GM21423 (cell line): ENCODE results near the gene THUMPD1.
"Not testable (repeated sequence)": the region's sequence is repeated elsewhere in the genome, so short reads cannot be mapped to it uniquely, and the experiment has no call there.

ENCODE experiments used
- ATAC-seq: cut with Tn5 transposase; IDR thresholded peaks from one replicate; pipeline ENCODE4 v1.9.1; 2021; ENCODE audit warnings: mild to moderate bottlenecking, moderate library complexity; ENCODE audit not compliant: unreplicated experiment

THUMPD1 gene

DNA sequence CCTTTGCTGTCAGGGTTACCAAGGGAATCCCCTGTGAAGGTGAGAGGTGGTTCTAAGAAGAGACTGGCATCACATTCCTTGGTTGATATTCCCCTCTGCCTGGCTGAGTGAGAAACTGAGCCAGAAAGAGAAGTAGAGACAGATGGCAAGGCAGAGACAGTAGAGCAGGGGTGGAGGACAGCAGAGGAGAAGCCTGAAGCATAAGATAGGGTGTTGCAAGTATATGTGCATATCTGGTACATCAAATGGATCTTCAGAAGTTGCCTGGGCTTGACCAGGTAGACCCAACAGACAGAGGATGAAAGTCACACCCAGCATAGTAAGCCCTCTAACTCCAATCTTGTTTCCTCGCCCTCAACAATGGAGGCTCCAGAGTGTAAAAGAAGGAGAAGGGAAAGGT, 7.9 kb upstream of the THUMPD1 start:
- ATAC-seq, result no peak

- ATAC-seq, result peak; percentile 69
These were observed 5.6 kb upstream of the THUMPD1 start for GRCh38 chr16:20747030-20747816.

- no peak for ATAC-seq
These were observed 4.8 kb upstream of the THUMPD1 start for GRCh38 chr16:20746461-20746860.

DNA sequence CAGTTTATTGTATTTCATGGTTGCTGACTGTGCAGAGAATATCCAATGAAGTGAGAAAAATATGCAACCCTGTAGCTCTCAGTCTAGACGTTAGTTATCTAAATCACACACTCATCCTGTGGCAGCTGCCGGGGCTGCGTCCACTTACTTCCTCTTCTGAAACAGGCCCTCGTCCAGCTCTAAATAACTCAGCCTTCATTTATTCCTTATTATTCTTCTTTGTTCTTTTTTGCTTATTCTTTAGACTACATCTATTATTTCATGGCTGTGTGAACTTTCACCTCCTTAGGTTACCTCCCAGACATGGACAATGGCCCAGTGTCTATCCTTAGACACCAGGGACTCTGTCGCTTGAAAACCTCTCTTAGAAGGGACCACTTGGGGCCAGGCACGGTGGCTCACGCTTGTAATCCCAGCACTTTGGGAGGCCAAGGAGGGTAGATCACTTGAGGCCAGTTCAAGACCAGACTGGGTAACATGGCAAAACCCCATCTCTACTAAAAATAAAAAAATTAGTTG, 3.4 kb upstream of the THUMPD1 start:
- ATAC-seq, result no peak

- no peak for ATAC-seq
These were observed 2.0 kb upstream of the THUMPD1 start for GRCh38 chr16:20743591-20743990.

- ATAC-seq, result peak; percentile 80
These were observed 607 bp downstream of the THUMPD1 start for GRCh38 chr16:20740901-20741521.

- no peak for ATAC-seq
These were observed 1.4 kb downstream of the THUMPD1 start for GRCh38 chr16:20740007-20740883.

DNA sequence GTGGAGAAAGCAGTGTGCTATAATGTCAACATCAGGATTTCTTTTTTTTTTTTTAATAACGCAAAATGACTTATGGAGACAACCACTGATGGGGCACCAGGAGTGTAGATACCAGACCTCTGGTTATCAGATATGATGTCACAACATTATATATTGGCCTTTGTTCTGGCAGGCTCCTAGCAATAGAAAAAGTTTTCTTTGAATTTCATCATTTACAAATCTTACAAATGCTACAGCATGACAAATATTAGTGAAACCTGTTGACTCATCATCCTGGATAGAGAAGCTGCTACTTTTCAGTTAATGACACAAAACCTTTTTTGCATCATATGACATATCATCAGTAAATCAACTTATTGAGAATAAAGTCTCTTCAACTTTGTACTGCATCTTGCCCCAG, 6.1 kb downstream of the THUMPD1 start:
- no peak for ATAC-seq

- no peak for ATAC-seq
These were observed 6.8 kb downstream of the THUMPD1 start for GRCh38 chr16:20734782-20735181.

DNA sequence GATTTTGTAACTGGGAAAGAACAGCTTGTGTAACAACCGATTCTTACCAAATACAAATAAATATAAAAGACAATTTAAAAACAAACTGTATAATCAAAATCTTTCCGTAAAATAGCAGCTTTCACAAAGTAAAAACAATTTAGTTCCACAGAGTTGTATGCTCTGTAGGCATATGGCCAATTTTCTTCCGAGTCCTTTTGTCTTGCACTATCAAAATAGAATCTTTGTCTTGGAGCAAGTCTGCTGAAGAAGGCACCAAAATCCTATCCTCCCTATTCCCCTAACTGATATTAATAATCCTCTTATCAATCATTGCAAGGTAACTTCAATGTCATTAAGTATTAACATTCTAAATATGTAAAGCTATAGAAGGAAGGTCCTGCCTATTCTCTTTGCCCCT, 7.6 kb downstream of the THUMPD1 start:
- no peak for ATAC-seq

DNA sequence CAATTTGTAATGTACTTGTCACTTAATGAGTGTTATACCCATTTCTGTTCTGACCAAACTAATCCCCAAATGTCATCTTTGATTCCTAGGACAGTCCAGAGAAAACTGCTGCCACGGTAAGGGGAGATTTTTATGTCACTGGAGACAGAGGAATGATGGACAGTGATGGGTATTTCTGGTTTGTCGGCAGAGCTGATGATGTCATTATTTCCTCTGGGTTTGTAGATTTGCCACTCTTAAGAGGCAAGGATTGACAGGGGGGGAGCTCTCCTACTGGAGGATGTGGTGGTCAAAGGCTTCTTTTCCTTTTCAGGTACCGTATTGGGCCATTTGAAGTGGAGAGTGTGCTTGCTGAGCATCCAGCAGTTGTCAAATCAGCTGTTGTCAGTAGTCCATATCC, 12.5 kb downstream of the THUMPD1 start:
- no peak for ATAC-seq

DNA sequence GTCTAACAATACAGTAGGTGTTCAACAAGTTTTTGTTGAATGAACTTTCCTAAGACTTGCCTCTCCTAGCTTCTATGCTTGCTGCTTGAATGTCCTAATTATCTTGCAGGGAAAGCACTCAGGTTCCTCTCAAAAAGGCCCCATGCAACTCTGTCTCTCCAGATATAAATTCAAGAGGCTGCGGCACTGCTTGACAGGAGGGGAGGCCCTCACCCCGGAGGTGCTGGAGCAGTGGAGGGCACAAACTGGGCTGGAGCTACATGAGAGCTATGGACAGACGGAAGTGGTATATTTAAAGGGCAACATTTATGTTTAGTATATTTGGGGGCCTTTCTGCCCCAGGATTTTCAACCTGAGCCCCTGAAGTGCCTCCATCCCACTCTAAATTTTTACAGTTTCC, 14.4 kb downstream of the THUMPD1 start:
- ATAC-seq, result no peak

DNA sequence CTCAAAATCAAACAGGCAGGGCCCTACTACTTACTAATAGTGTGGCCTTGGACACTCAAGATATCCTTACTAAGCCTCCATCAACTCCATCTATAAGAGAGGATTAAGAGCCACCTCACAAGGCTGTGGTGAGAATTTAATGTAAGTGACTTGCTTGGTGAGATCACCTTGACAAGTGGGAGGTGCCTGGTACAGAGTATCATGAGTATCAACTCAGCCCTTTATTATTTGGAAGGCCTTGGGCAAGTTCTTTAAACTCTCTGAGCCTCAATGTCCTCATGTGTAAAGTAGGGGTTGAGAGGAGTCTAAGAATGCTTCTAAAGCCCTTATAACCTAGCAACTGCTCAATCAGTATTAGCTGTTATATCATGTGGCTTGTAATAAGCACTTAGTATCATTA, 15.0 kb downstream of the THUMPD1 start:
- ATAC-seq, result no peak

DNA sequence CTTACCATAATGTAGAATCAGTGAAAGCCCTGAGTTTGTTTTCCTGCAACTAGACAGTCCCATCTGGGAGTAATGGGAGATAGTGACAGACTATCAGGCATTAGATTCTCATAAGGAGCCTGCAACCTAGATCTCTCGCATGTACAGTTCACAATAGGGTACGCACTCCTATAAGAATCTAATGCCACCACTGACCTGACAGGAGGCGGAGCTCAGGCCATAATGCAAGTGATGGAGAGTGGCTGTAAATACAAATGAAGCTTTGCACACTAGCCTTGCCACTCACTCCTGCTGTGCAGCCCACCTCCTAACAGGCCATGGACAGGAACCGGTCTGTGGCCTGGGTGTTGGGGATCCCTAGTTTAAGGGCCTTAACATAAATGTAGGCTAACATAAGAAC, 21.4 kb downstream of the THUMPD1 start:
- no peak for ATAC-seq

- ATAC-seq, result not testable (repeated sequence)
These were observed 23.9 kb downstream of the THUMPD1 start for GRCh38 chr16:20717718-20718117.

GRCh38 chr16:20711277-20711911, 30.2 kb downstream of the THUMPD1 start:
- no peak for ATAC-seq

DNA sequence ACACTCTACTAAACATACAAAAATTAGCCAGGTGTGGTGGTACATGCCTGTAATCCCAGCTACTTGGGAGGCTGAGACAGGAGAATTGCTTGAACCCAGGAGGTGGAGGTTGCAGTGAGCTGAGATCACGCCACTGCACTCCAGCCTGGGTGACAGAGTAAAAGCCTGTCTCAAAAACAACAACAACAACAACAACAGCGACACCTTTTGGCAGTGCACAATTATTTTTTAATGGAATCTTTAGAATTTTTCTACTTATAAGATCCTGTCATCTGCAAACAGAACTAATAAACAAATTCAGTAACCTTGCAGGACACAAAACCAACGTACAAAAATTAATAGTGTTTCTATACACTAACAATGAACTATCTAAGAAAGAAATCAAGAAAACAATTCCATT, 33.5 kb downstream of the THUMPD1 start:
- ATAC-seq, result not testable (repeated sequence)

DNA sequence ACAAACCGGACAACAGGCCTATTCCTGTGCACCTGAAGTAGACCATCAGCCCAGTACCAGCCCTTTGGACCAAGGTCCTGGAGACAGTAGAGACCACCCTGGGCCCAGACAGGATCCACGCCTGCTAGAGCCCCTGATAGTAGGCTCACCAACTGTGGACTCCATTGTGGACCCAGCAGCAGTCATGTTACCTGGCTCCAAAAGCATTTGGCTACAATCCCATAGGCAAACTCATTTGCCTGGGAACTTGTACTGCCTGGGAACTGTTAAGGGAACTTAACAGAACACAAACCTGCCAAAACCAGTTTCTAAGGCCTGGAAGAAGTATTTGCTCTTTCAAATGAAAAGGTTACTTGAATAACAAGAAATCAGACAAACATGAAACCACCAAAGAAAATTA, 34.2 kb downstream of the THUMPD1 start:
- ATAC-seq, result no peak

GRCh38 chr16:20705972-20706371, 35.6 kb downstream of the THUMPD1 start:
- ATAC-seq, result not testable (repeated sequence)

- ATAC-seq, result no peak
These were observed 37.3 kb downstream of the THUMPD1 start for GRCh38 chr16:20704281-20704680.

DNA sequence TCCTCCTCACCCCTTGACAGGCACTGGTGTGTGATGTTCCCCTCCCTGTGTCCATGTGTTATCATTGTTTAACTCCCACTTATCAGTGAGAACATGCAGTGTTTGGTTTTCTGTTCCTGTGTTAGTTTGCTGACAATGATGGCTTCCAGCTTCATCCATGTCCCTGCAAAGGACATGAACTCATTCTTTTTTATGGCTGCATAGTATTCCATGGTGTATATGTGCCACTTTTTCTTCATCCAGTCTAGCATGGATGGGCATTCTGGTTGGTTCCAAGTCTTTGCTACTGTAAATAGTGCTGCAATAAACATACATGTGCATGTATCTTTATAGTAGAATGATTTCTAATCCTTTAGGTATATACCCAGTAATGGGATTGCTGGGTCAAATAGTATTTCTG, 39.9 kb downstream of the THUMPD1 start:
- not testable (repeated sequence) for ATAC-seq
